CD8-positive, alpha-beta memory T cell (primary cell): ENCODE results near the gene PRR36. TPM values are rescaled to one million over a fixed set of nuclear protein-coding genes. Genes with fewer than 3 reads are reported as not detected.

Source experiments
- CTCF ChIA-PET: fragments of 350-600 bp; sonication (Branson Sonifier 250); formaldehyde crosslinking; loops from one replicate; lab custom pipeline; 2021; ENCODE audit warnings: antibody characterized with exemption; lab: Charles Lee
- POLR2A ChIA-PET: fragments of 350-600 bp; sonication (Branson Sonifier 250); formaldehyde crosslinking; loops from one replicate; lab custom pipeline; 2021; ENCODE audit warnings: antibody characterized with exemption; lab: Charles Lee
- DNase-seq, 5 donors: peaks; one replicate each; pipeline versions ENCODE4 v3.0.0 to v3.0.0-alpha.2; 2020 to 2022; ENCODE audit warnings: mixed read lengths in 1 of 5
- H3K27ac ChIP-seq: one replicate; pipeline ENCODE4 v1.7.0; 2013; ENCODE audit warnings: low read depth, mild to moderate bottlenecking, low read length, moderate library complexity
- H3K27me3 ChIP-seq: 2 replicates; pipeline ENCODE4 v1.7.0; 2013; ENCODE audit warnings: low read length, mild to moderate bottlenecking; ENCODE audit not compliant: insufficient read depth, poor library complexity, severe bottlenecking
- H3K36me3 ChIP-seq: 2 replicates; pipeline ENCODE4 v1.7.0; 2013; ENCODE audit warnings: mild to moderate bottlenecking, low read length, moderate library complexity; ENCODE audit not compliant: insufficient read depth
- H3K4me1 ChIP-seq: 2 replicates; pipeline ENCODE4 v1.7.0; 2013; ENCODE audit warnings: mild to moderate bottlenecking, low read length, moderate library complexity; ENCODE audit not compliant: insufficient read depth
- H3K4me3 ChIP-seq: 2 replicates; pipeline ENCODE4 v1.7.0; 2013; ENCODE audit warnings: mild to moderate bottlenecking, low read length
- H3K9me3 ChIP-seq: 2 replicates; pipeline ENCODE4 v1.7.0; 2013; ENCODE audit warnings: mild to moderate bottlenecking, low read length
- H3K27ac Mint-ChIP-seq, 8 donors: one replicate each; pipeline ENCODE4 v1.8.0; 2020 to 2021; ENCODE audit warnings: mixed read lengths in 8 of 8, mild to moderate bottlenecking in 6 of 8, inconsistent platforms in 3 of 8, moderate library complexity in 3 of 8
- H3K27me3 Mint-ChIP-seq, 2 donors: one replicate each; pipeline ENCODE4 v1.8.0; 2020 to 2021; ENCODE audit warnings: mixed read lengths in 2 of 2, mild to moderate bottlenecking in 1 of 2, moderate library complexity in 1 of 2
- H3K36me3 Mint-ChIP-seq, 3 donors: one replicate each; pipeline ENCODE4 v1.8.0; 2020 to 2021; ENCODE audit warnings: mixed read lengths in 3 of 3, inconsistent platforms in 1 of 3, mild to moderate bottlenecking in 1 of 3
- H3K4me1 Mint-ChIP-seq, 3 donors: one replicate each; pipeline ENCODE4 v1.8.0; 2020 to 2021; ENCODE audit warnings: mixed read lengths in 3 of 3, inconsistent platforms in 1 of 3, mild to moderate bottlenecking in 1 of 3
- H3K4me3 Mint-ChIP-seq, 7 donors: one replicate each; pipeline ENCODE4 v1.8.0; 2020 to 2021; ENCODE audit warnings: mixed read lengths in 7 of 7, mild to moderate bottlenecking in 6 of 7, moderate library complexity in 4 of 7, inconsistent platforms in 2 of 7
- H3K9me3 Mint-ChIP-seq, 5 donors: one replicate each; pipeline ENCODE4 v1.8.0; 2020 to 2022; ENCODE audit warnings: mixed read lengths in 5 of 5, mild to moderate bottlenecking in 3 of 5, moderate library complexity in 2 of 5, inconsistent platforms in 1 of 5
- polyA plus RNA-seq: library from polyadenylated mRNA; unstranded; fragments of 300-500 nt; fragmentation: Illumina TruSeq; gene quantifications from one replicate; pipeline ENCODE4 v1.2.3, GENCODE V29; 2021
- total RNA-seq, 2 experiments: library from RNA; stranded (reverse); gene quantifications; one replicate each; pipeline ENCODE4 v1.2.3, GENCODE V29; 2021

PRR36 gene
- total and polyA plus RNA-seq, 3 experiments from 2014 or later = not detected

DNA sequence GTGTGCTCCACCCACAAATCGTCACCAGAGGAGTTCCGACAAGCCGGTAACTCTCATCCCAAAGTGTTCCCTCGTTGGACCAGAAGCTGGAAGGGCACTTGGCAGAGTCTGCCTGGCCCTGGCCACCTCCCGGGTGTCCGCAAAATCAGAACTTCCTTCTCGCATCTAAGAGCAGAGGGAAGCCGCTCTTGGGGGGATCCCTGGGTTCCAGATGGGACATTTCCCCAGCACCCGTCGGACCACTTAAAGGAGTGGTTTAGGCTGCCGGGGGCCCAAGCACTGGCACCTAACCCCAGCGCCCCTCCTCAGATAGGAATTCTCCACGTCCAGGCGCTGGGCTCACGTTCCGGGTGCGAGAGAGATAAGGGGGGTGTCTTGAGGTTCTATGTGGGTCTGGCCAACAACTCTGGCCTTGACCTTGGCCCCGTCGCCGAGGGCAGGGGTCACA lies 28.6 kb upstream of the PRR36 start:
- peak overlapping the region; percentile 89 for H3K27ac ChIP-seq
- H3K4me3 ChIP-seq = peak overlapping the region; percentile 75
- Mint-ChIP-seq H3K4me3 (peak overlapping the region; percentile 84 to 98 (median 89)), H3K27ac (peak overlapping the region; percentile 89 to 96 (median 94)), H3K27me3 (peaks cover 0 to 18% of the 10 kb centered on the region in 2 donors), H3K4me1 (peaks cover 22 to 42% (median 28%) of the 10 kb centered on the region in 3 donors), H3K36me3 (peaks cover 0 to 23% (median 0%) of the 10 kb centered on the region in 3 donors), H3K9me3 (peaks cover 0 to 3% (median 2%) of the 10 kb centered on the region in 5 donors)
- CTCF ChIA-PET = interaction anchor here (1.1 to 3.4 kb wide), 9 partner anchors 15 to 41 kb away, joined by 3 to 17 read pairs (median 5); partner anchors contain the start of genes SNAPC2 and TIMM44
- H3K4me1 ChIP-seq = peaks cover 35% of the 10 kb centered on the region
- H3K27me3 ChIP-seq = no peaks in the 10 kb centered on the region
- DNase-seq = no peak
- no peaks in the 10 kb centered on the region for H3K9me3 ChIP-seq
- no peaks in the 10 kb centered on the region for H3K36me3 ChIP-seq
- POLR2A ChIA-PET = interaction anchor here (0.7 to 1.6 kb wide), 6 partner anchors 15 to 1147 kb away, joined by 3 to 31 read pairs (median 10); partner anchors contain the start of genes SNAPC2, TIMM44 and TRAPPC5

DNA sequence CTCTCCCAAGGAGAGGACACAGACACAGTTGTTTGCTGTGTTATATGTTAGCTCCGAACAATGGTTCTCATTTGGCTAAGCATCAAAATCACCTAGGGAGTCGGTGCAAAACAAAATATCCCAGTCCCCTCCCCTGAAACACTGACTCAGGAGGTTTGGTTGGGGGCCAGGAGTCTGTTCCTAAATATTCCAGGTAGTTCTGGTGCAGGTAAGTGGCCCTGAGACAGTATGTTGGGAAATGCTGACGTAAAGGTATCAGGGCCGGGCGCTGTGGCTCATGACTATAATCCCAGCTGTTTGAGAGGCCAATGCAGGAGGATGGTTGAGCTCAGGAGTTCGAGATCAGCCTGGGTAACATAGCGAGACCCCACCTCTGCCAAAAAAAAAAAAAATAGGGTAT lies 27.1 kb upstream of the PRR36 start:
- peaks cover 4 to 18% of the 10 kb centered on the region in 2 donors for H3K27me3 Mint-ChIP-seq
- DNase-seq = no peak
- Histone ChIP-seq H3K27me3 (no peaks in the 10 kb centered on the region), H3K27ac (no peak overlapping the region), H3K9me3 (no peaks in the 10 kb centered on the region), H3K4me3 (no peak overlapping the region), H3K4me1 (peaks cover 28% of the 10 kb centered on the region), H3K36me3 (no peaks in the 10 kb centered on the region)
- peaks cover 22 to 33% (median 28%) of the 10 kb centered on the region in 3 donors for H3K4me1 Mint-ChIP-seq
- CTCF ChIA-PET = interaction anchor here (1.3 to 3.4 kb wide), 5 partner anchors 17 to 42 kb away, joined by 3 to 17 read pairs (median 5); partner anchors contain the start of genes SNAPC2 and TIMM44
- H3K36me3 Mint-ChIP-seq = peaks cover 0 to 20% (median 0%) of the 10 kb centered on the region in 3 donors
- peak overlapping the region in 3 of 7 donors; percentile 31 to 86 (median 74) for H3K4me3 Mint-ChIP-seq
- H3K27ac Mint-ChIP-seq = peak overlapping the region in 1 of 8 donors; percentile 96
- H3K9me3 Mint-ChIP-seq = peaks cover 0 to 3% (median 2%) of the 10 kb centered on the region in 5 donors
- POLR2A ChIA-PET = no interaction called here

DNA sequence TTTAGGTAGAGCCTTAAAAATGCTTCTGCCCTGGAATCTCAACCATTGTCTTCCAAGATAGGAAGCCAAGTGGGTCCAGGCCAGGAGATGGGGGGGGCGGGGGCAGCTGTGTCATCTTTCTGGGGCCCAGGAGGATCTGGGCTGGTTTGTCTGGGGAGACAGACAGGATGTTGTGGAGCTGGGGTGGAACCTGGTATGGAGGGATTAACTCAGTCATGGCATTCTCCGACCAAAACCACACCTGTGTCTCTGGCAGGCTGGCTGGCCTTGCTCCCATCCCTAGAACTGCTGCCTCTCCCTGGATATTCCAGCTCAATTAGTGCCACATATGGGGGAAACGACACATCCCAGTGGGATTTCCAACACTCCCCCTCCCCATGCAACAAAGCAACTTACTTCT lies 26.7 kb upstream of the PRR36 start:
- H3K27ac Mint-ChIP-seq = peak overlapping the region in 1 of 8 donors; percentile 96

DNA sequence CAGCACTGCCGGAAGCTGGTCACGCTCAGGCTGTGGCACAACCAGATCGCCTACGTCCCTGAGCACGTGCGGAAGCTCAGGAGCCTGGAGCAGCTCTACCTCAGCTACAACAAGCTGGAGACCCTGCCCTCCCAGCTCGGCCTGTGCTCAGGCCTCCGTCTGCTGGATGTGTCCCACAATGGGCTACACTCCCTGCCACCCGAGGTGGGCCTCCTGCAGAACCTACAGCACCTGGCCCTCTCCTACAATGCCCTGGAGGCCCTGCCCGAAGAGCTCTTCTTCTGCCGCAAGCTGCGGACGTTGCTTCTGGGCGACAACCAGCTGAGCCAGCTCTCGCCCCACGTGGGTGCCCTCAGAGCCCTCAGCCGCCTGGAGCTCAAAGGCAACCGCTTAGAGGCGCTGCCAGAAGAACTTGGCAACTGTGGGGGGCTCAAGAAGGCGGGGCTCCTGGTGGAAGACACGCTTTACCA lies 26.2 kb upstream of the PRR36 start:
- Mint-ChIP-seq H3K9me3 (peaks cover 0 to 3% (median 2%) of the 10 kb centered on the region in 5 donors), H3K4me3 (no peak overlapping the region), H3K27me3 (peaks cover 6 to 20% of the 10 kb centered on the region in 2 donors), H3K4me1 (peaks cover 19 to 25% (median 23%) of the 10 kb centered on the region in 3 donors), H3K27ac (no peak overlapping the region), H3K36me3 (peaks cover 0 to 13% (median 0%) of the 10 kb centered on the region in 3 donors)
- Histone ChIP-seq H3K36me3 (no peaks in the 10 kb centered on the region), H3K4me1 (peaks cover 19% of the 10 kb centered on the region), H3K27me3 (no peaks in the 10 kb centered on the region), H3K4me3 (no peak overlapping the region), H3K9me3 (no peaks in the 10 kb centered on the region), H3K27ac (no peak overlapping the region)
- DNase-seq = no peak
- POLR2A ChIA-PET = interaction anchor here (0.5 kb wide), 1 partner anchor 829 kb away, joined by 3 read pairs; no protein-coding TSS in a partner anchor
- CTCF ChIA-PET = interaction anchor here (1.2 to 3.4 kb wide), 3 partner anchors 18 to 44 kb away, joined by 3 to 17 read pairs (median 4); no protein-coding TSS in a partner anchor

More for the DNA sequence above, 26.7 kb upstream of the PRR36 start:
- ChIA-PET CTCF (interaction anchor here (1.2 to 3.4 kb wide), 3 partner anchors 17 to 43 kb away, joined by 3 to 17 read pairs (median 4); no protein-coding TSS in a partner anchor), POLR2A (no interaction called here)
- Histone ChIP-seq H3K4me3 (no peak overlapping the region), H3K9me3 (no peaks in the 10 kb centered on the region), H3K36me3 (no peaks in the 10 kb centered on the region), H3K27me3 (no peaks in the 10 kb centered on the region), H3K27ac (no peak overlapping the region), H3K4me1 (peaks cover 24% of the 10 kb centered on the region)
- DNase-seq = no peak
- H3K36me3 Mint-ChIP-seq = peaks cover 0 to 17% (median 0%) of the 10 kb centered on the region in 3 donors
- peaks cover 0 to 3% (median 2%) of the 10 kb centered on the region in 5 donors for H3K9me3 Mint-ChIP-seq
- H3K4me3 Mint-ChIP-seq = no peak overlapping the region
- peaks cover 22 to 30% (median 28%) of the 10 kb centered on the region in 3 donors for H3K4me1 Mint-ChIP-seq
- peaks cover 4 to 18% of the 10 kb centered on the region in 2 donors for H3K27me3 Mint-ChIP-seq

DNA sequence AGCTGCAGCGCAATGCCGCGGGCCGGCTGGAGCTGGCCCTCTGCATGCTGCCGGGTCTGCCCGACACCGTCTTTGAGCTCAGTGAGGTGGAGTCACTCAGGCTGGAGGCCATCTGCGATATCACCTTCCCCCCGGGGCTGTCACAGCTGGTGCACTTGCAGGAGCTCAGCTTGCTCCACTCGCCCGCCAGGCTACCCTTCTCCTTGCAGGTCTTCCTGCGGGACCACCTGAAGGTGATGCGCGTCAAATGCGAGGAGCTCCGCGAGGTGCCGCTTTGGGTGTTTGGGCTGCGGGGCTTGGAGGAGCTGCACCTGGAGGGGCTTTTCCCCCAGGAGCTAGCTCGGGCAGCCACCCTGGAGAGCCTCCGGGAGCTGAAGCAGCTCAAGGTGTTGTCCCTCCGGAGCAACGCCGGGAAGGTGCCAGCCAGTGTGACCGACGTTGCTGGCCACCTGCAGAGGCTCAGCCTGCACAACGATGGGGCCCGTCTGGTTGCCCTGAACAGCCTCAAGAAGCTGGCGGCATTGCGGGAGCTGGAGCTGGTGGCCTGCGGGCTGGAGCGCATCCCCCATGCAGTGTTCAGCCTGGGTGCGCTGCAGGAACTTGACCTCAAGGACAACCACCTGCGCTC lies 25.7 kb upstream of the PRR36 start:
- Mint-ChIP-seq H3K9me3 (peaks cover 0 to 3% (median 2%) of the 10 kb centered on the region in 5 donors), H3K4me3 (no peak overlapping the region), H3K27me3 (peaks cover 11 to 20% of the 10 kb centered on the region in 2 donors), H3K36me3 (peaks cover 0 to 10% (median 0%) of the 10 kb centered on the region in 3 donors), H3K4me1 (peaks cover 15 to 19% (median 18%) of the 10 kb centered on the region in 3 donors), H3K27ac (peak overlapping the region in 1 of 8 donors; percentile 23)
- ChIA-PET POLR2A (interaction anchor here (0.5 kb wide), 1 partner anchor 829 kb away, joined by 3 read pairs; no protein-coding TSS in a partner anchor), CTCF (interaction anchor here (1.2 to 3.4 kb wide), 3 partner anchors 18 to 44 kb away, joined by 3 to 17 read pairs (median 4); no protein-coding TSS in a partner anchor)
- Histone ChIP-seq H3K27me3 (no peaks in the 10 kb centered on the region), H3K9me3 (no peaks in the 10 kb centered on the region), H3K27ac (no peak overlapping the region), H3K4me3 (no peak overlapping the region), H3K4me1 (peaks cover 13% of the 10 kb centered on the region), H3K36me3 (no peaks in the 10 kb centered on the region)
- no peak for DNase-seq

DNA sequence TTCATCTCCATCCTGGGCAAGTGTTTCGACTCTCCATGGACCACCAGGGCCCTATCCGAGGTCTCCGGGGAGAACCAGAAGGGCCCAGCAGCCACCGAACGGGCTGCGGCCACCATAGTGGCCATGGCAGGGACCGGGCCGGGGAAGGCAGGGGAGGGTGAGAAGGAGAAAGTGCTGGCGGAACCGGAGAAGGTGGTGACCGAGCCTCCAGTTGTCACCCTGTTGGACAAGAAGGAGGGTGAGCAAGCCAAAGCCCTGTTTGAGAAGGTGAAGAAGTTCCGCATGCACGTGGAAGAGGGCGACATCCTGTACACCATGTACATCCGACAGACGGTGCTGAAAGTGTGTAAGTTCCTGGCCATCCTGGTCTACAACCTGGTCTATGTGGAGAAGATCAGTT lies 24.8 kb upstream of the PRR36 start:
- peaks cover 7% of the 10 kb centered on the region for H3K4me1 ChIP-seq
- H3K36me3 ChIP-seq = no peaks in the 10 kb centered on the region
- no peak overlapping the region for H3K4me3 ChIP-seq
- H3K27ac ChIP-seq = no peak overlapping the region
- Mint-ChIP-seq H3K27me3 (peaks cover 18 to 20% of the 10 kb centered on the region in 2 donors), H3K4me3 (no peak overlapping the region), H3K4me1 (peaks cover 8 to 12% (median 11%) of the 10 kb centered on the region in 3 donors), H3K9me3 (peaks cover 0 to 3% (median 2%) of the 10 kb centered on the region in 5 donors), H3K36me3 (peaks cover 0 to 4% (median 0%) of the 10 kb centered on the region in 3 donors), H3K27ac (peak overlapping the region in 1 of 8 donors; percentile 23)
- POLR2A ChIA-PET = no interaction called here
- no peak for DNase-seq
- peaks cover 3% of the 10 kb centered on the region for H3K27me3 ChIP-seq
- no peaks in the 10 kb centered on the region for H3K9me3 ChIP-seq
- CTCF ChIA-PET = no interaction called here

DNA sequence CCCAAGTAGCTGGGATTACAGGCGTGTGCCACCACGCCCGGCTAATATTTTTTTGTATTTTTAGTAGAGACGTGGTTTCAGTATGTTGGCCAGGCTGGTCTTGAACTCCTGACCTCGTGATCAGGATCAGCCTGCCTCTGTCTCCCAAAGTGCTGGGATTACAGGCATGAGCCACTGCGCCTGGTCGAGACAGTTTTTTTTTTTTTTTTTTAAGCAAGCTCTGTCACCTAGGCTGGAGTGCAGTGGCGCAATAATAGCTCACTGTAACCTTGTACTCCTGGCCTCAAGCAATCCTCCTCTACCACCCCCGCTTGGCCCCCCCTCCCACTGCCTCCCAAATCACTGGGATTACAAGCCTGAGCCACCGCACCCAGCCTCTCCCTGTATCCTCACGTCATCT lies 23.1 kb upstream of the PRR36 start:
- Mint-ChIP-seq H3K4me3 (no peak overlapping the region), H3K4me1 (no peaks in the 10 kb centered on the region), H3K27me3 (peaks cover 14 to 22% of the 10 kb centered on the region in 2 donors), H3K9me3 (no peaks in the 10 kb centered on the region), H3K36me3 (no peaks in the 10 kb centered on the region), H3K27ac (no peak overlapping the region)
- H3K36me3 ChIP-seq = no peaks in the 10 kb centered on the region
- no peaks in the 10 kb centered on the region for H3K4me1 ChIP-seq
- ChIA-PET POLR2A (no interaction called here), CTCF (interaction anchor here (1.3 kb wide), 1 partner anchor 28 kb away, joined by 4 read pairs; no protein-coding TSS in a partner anchor)
- no peak for DNase-seq
- no peaks in the 10 kb centered on the region for H3K9me3 ChIP-seq
- H3K27ac ChIP-seq = no peak overlapping the region
- H3K27me3 ChIP-seq = peaks cover 3% of the 10 kb centered on the region
- no peak overlapping the region for H3K4me3 ChIP-seq
